IPS-11a (cell line): ENCODE measurements around the gene RPL26.
"Not testable (repeated sequence)": the region's sequence is repeated elsewhere in the genome, so short reads cannot be mapped to it uniquely, and the experiment has no call there.

ENCODE experiments used
- H3K4me3 ChIP-seq: one replicate; pipeline ENCODE4 v1.5.1; 2013; ENCODE audit warnings: low read depth, low read length, control low read depth

Gene RPL26

GRCh38 chr17:8369944-8370343, 13.0 kb downstream of the RPL26 start:
- no peak overlapping the region for H3K4me3 ChIP-seq

GRCh38 chr17:8368193-8368592, 14.8 kb downstream of the RPL26 start:
- H3K4me3 ChIP-seq = no peak overlapping the region

DNA sequence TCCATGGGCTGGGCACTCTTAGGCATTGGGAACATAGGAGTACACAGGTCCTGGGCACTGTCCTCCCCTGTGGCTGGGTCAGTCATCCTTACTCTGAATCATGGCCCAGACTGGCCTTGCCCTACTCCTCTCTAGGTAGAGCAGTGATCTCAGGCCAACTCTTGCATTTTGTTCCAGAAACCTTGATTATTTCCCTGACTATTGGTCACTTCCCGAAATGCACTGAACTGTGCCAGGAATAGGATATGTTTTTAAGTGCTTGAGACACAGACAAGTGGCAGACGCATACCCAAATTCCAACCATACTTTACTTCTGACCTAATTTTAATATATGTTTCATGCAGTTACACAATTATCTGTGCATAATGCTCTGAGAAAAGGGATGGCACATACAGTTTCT, 16.8 kb downstream of the RPL26 start:
- H3K4me3 ChIP-seq = no peak overlapping the region

GRCh38 chr17:8365143-8365542, 17.9 kb downstream of the RPL26 start:
- no peak overlapping the region for H3K4me3 ChIP-seq

DNA sequence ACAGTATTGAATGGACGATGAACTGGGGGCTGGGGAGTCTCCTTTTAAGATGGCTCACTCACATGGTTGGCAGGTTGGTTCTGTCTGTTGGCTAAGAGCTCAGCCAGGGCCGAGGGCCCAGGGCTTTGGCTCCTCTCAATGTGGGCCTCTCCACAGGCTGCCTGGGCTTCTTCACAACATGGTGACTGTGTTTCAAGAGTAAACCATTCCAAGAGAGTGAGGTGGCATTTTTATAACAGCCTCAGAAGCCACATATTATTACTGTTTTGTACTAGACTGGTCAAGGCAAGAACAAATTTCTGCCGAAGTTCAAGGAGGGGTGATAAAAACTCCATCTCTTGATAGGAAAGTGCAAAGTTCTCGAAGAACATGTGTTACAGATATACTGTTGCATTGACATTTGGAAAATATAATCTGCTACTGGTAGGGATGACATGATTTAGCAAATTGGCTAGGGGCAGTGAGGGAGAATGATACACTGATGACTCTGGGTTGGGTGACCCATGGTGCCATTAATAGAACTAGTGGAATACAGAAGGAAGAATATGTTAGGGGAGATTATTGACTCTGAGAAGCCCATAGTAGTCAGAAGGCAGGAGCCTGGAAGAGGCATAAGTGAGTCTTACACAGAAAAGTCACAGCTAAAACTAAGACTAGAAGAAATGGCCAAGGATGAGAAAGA, 20.2 kb downstream of the RPL26 start:
- no peak overlapping the region for H3K4me3 ChIP-seq

DNA sequence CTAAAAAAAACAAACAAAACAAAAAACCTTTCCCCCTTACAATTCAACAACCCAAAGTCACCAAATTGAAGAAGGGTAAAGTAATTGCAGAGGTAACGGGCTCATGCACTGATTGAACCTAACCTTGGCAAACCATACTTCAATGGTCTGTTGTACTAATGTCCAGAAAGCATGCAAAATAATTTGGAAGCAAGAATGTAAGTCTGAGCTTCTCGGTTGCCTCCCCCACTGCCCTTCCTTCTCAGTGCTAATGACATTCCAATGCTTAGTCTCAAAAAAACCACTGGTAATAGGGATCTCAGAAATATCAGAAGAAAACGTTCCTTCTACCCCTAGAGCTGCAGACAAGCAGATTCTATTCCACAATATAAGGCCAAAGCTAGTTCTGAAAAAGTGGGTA, 22.2 kb downstream of the RPL26 start:
- no peak overlapping the region for H3K4me3 ChIP-seq

GRCh38 chr17:8360260-8360659, 22.7 kb downstream of the RPL26 start:
- H3K4me3 ChIP-seq = no peak overlapping the region

GRCh38 chr17:8359769-8360168, 23.2 kb downstream of the RPL26 start:
- no peak overlapping the region for H3K4me3 ChIP-seq

DNA sequence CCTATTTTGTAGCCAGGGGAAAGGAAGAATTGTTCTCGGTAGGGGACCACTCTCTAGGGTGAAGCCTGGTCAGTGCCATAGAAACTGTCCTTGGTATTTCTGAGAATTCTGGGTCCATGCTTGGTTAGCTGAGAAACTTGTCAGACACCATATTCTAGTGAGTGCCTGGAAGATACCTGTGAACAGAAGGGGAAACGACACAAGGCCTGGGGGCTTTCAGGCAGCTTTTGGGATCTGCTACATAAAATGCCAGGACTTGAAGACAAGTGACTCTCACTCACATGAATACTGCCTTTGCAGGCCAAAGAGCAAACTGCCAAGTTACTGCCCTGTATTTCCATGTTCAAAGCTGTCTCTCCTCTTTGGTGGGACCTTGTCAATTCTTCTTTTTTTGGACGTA, 25.1 kb downstream of the RPL26 start:
- no peak overlapping the region for H3K4me3 ChIP-seq

GRCh38 chr17:8354236-8354635, 28.8 kb downstream of the RPL26 start:
- H3K4me3 ChIP-seq = no peak overlapping the region

DNA sequence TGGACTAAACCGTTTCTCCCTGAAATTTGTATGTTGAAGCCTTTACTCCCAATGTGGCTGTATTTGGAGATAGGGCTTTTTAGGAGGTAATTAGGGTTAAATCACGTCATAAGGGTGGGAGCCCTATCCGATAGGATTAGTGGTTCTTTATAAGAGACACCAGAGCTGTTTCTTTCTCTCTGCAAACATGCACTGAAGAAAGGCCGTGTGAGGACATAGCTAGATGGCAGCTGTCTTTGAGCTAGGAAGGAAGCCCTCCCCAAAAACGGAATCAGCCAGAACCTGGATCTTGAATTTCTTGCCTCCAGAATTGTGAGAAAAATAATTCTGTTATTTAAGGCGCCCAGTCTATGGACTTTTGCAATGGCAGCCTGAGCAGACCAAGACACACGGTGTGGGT, 29.3 kb downstream of the RPL26 start:
- no peak overlapping the region for H3K4me3 ChIP-seq

- H3K4me3 ChIP-seq = no peak overlapping the region
Observed at GRCh38 chr17:8350339-8350738, 32.7 kb downstream of the RPL26 start.

- not testable (repeated sequence) for H3K4me3 ChIP-seq
Observed at GRCh38 chr17:8347001-8347400, 36.0 kb downstream of the RPL26 start.

- no peak overlapping the region for H3K4me3 ChIP-seq
Observed at GRCh38 chr17:8345951-8346665, 36.9 kb downstream of the RPL26 start.

GRCh38 chr17:8345052-8345690, 37.8 kb downstream of the RPL26 start:
- H3K4me3 ChIP-seq = no peak overlapping the region

GRCh38 chr17:8341456-8341855, 41.5 kb downstream of the RPL26 start:
- no peak overlapping the region for H3K4me3 ChIP-seq

DNA sequence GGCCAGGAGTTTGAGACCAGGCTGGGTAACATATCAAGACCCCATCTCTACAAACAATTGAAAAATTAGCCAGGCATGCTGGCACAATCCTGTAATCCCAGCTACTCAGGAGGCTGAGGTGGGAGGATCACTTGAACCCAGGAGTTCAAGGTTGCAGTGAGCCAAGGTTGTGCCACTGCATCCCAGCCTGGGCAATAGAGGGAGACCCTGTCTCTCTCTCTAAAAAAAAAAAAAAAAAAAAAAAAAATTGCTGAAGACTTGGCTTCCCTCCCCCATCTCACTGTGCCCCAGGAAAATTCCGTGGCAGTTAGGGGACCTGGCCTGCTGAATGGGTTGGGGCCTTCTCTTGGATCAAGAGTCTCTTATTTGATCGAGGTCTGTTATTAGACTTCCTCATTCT, 43.5 kb downstream of the RPL26 start, which contains the start of gene ODF4:
Gene ODF4, plus strand, starts transcription at position 301 of the 400 bp plus-strand sequence. CDS start 212 bp downstream, outside the sequence.
- no peak within 1 kb of the TSS for H3K4me3 ChIP-seq

DNA sequence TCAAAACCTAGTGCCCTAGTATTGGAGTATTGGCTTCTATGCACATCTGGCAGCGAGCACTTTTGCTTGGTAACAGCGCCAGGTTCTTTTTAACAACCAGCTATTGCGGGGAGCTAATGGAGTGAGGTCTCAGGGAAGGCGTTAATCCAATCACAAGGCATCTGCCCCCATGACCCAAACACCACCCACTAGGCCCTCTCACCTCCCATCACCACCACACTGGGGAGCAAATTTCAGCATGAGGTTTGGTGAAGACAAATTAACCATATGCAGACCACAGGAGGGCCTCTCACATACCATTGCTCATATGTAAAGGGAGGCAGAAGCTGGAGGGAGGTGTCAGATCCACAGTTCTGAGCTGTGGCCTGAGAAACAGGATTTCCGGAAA, 44.2 kb downstream of the RPL26 start:
- no peak overlapping the region for H3K4me3 ChIP-seq

DNA sequence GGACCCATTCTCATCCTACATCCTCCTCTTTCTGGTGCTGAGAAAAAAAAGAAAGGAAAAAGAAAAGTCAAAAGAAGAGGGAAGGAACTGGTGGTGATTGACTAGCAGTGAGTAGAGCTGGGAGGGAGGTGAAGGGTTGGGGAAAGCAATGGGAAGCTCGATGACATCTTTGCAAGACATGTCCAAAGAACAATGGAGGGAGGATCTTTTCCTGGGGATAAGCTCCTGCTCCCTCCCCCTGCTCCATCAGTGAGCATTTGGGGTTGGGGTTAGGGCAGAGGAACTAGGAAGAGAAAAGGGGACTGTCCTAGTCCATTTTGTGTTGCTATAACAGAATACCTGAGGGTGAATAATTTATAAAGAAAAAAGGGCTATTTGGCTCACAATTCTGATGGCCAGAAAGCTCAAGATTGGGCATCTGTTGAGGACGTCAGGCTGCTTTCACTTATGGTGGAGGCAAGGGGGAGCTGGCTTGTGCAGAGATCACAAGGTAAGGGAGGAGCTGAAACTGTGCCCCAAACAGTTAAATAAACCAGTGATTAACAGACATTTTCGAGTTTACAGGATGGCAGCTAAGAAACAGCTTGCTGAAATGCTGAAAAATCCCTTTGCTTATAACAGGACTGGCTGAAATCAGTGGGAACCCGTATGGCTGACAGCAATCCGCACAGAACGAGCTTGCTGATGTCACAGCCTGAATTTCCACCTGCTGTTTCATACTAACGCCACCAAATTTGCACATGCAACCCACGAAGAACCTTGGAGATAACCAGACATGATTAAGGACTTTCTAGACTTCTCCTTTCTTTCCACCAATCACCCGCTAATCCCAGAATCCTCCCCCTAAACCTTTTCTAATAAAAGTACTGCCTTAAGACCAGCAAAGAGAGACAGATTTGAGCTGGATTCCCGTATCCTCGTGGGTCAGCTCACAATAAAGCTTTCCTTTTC, 44.9 kb downstream of the RPL26 start:
- H3K4me3 ChIP-seq = no peak overlapping the region

GRCh38 chr17:8333281-8333680, 49.7 kb downstream of the RPL26 start:
- H3K4me3 ChIP-seq = no peak overlapping the region

DNA sequence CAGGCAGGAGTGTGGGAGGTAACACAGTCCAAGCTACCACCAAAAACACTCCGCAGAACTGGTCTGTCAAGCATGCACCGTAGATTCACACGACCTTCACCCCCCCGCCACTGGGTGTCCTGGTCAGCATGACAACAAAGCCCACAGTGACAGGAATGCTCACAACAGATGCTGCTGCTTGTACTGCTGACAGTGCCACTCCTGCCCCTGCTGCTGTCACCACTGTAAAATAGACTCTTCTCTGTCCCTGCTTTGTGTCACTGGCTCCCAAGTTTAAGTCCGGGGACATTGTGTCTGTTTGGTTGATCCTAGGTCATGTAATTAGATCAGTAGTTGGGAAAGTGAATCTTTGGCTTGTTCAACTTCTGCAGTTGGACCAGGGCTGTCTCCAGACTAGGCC, 50.3 kb downstream of the RPL26 start:
- no peak overlapping the region for H3K4me3 ChIP-seq
